ENCODE measurements around the gene PIRT.

PIRT gene

DNA sequence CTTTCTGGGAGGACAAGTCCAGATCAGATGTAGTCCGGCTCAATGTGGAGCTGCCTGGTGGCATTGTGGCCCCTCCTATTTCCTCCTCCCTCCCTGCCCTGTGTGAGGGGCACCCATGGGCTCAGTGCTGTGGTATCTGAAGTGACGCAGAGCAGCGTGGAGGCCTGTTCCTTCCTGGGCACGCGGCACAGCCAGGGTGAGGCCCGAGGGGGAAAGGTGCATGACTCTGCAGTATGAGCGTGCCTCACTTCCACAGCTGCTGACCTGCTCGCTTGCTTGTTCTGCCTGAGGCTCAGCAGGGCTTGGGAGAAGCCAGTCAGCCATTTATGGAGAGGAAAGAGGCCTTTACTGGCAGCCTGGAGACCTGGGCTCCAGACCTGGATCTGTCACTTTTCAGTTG, 45.7 kb downstream of the PIRT start:
- Histone ChIP-seq H3K14ac (ENCODE audit: low read length in 2 of 2) (no peak overlapping the region), H4K8ac (ENCODE audit: low read length) (no peak overlapping the region), H3K4me1 (ENCODE audit: control insufficient read depth, insufficient read depth, low read depth, low read length) (no peaks in the 10 kb centered on the region), H2AFZ (ENCODE audit: low read depth, low read length) (no peak overlapping the region), H2BK15ac (ENCODE audit: low read depth, poor library complexity, severe bottlenecking) (no peak overlapping the region), H3K23ac (ENCODE audit: low read length in 2 of 2) (no peak overlapping the region), H3K79me1 (replicated peaks; ENCODE audit: low read length, poor library complexity, severe bottlenecking) (no peaks in the 10 kb centered on the region), H3K9ac (ENCODE audit: low read length) (no peak overlapping the region), H3K4me3 (ENCODE audit: insufficient read depth in 1 of 2, low read depth in 1 of 2, low read length in 2 of 2) (no peak overlapping the region), H3K18ac (ENCODE audit: low read depth in 1 of 2, low read length in 2 of 2) (no peak overlapping the region), H3K4ac (ENCODE audit: low read depth in 1 of 2, low read length in 2 of 2) (no peak overlapping the region), H2BK120ac (ENCODE audit: low read depth, low read length) (no peak overlapping the region), H2BK12ac (ENCODE audit: low read length in 2 of 2) (no peak overlapping the region), H3K9me3 (ENCODE audit: control insufficient read depth, low read length) (no peaks in the 10 kb centered on the region), H3K27me3 (ENCODE audit: control insufficient read depth in 1 of 2, insufficient read depth in 1 of 2, low read length in 2 of 2) (peaks cover 0 to 3% of the 10 kb centered on the region in 2 experiments), H3K36me3 (ENCODE audit: control insufficient read depth in 1 of 2, insufficient read depth in 2 of 2, low read depth in 1 of 2, low read length in 2 of 2) (no peaks in the 10 kb centered on the region), H2BK5ac (ENCODE audit: low read depth, low read length, poor library complexity, severe bottlenecking) (no peak overlapping the region), H2AK5ac (ENCODE audit: low read length, severe bottlenecking) (no peak overlapping the region), H3K4me2 (ENCODE audit: low read length, poor library complexity, severe bottlenecking) (no peak overlapping the region), H4K91ac (ENCODE audit: low read length) (no peak overlapping the region), H3K27ac (ENCODE audit: low read length, poor library complexity, severe bottlenecking) (no peak overlapping the region)
- DNase-seq, result no peak
- WGBS, result 74% methylated on average over 8 of the region's 8 CpGs

DNA sequence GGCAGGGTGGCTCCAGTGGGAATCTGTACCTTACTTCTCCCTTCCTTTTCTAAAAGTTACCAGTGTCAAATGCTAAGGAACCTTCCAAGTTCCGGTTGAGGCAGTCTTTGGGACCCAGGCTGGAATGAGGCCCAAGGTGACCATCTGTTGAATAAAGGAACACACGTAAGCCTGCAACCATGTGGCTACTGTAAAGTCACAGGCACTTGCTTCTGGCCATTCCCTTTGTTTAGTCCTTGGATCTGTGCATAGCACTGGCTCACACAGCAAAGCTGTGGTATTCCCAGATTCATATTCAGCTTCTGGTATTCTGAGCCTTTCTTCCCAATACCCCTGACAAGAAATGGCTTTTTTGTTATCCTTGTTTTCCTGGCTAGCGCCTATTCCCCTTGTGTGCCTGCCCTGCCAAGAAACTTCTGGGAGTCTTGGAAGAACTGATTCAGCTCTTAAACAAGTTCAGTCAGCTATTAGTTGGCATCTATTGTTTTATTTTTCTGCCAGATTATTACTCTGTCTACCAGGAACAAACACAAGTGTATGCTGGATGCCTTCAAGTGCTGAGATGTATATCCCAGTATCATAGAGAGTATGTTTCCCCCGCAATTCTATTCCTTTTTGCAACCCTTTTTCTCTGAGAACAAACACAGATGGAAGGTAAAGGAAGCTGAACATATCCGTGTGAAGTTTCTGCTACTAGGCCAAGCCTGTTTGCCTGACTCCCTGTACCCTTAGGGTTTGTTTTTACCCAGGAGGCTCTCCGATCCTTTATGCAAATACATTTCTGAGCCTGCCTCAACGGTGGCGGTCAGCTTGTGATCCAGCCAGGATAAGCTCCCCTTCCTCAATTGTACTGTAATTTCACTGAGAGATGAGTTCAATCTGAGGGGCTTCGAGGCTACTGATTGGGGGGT, 47.1 kb downstream of the PIRT start:
- no peak overlapping the region for H2AFZ ChIP-seq (ENCODE audit: low read depth, low read length)
- WGBS, result 66% methylated on average over 8 of the region's 9 CpGs
- no peak overlapping the region for H4K8ac ChIP-seq (ENCODE audit: low read length)
- no peak overlapping the region for H3K4ac ChIP-seq (ENCODE audit: low read depth in 1 of 2, low read length in 2 of 2)
- no peak overlapping the region for H2BK15ac ChIP-seq (ENCODE audit: low read depth, poor library complexity, severe bottlenecking)
- peak overlapping the region; percentile 3 for H3K9ac ChIP-seq (ENCODE audit: low read length)
- no peak overlapping the region for H3K4me2 ChIP-seq (ENCODE audit: low read length, poor library complexity, severe bottlenecking)
- H2BK5ac ChIP-seq (ENCODE audit: low read depth, low read length, poor library complexity, severe bottlenecking), result no peak overlapping the region
- H2BK120ac ChIP-seq (ENCODE audit: low read depth, low read length), result no peak overlapping the region
- no peaks in the 10 kb centered on the region for H3K27me3 ChIP-seq (ENCODE audit: control insufficient read depth in 1 of 2, insufficient read depth in 1 of 2, low read length in 2 of 2)
- no peak overlapping the region for H2BK12ac ChIP-seq (ENCODE audit: low read length in 2 of 2)
- no peak for DNase-seq
- H3K18ac ChIP-seq (ENCODE audit: low read depth in 1 of 2, low read length in 2 of 2), result no peak overlapping the region
- H3K23ac ChIP-seq (ENCODE audit: low read length in 2 of 2), result no peak overlapping the region
- no peak overlapping the region for H3K14ac ChIP-seq (ENCODE audit: low read length in 2 of 2)
- no peaks in the 10 kb centered on the region for H3K9me3 ChIP-seq (ENCODE audit: control insufficient read depth, low read length)
- H3K4me1 ChIP-seq (ENCODE audit: control insufficient read depth, insufficient read depth, low read depth, low read length), result no peaks in the 10 kb centered on the region
- H3K4me3 ChIP-seq (ENCODE audit: insufficient read depth in 1 of 2, low read depth in 1 of 2, low read length in 2 of 2), result no peak overlapping the region
- no peak overlapping the region for H2AK5ac ChIP-seq (ENCODE audit: low read length, severe bottlenecking)
- H3K27ac ChIP-seq (ENCODE audit: low read length, poor library complexity, severe bottlenecking), result no peak overlapping the region
- H3K79me1 ChIP-seq (replicated peaks; ENCODE audit: low read length, poor library complexity, severe bottlenecking), result no peaks in the 10 kb centered on the region
- H4K91ac ChIP-seq (ENCODE audit: low read length), result no peak overlapping the region
- no peaks in the 10 kb centered on the region for H3K36me3 ChIP-seq (ENCODE audit: control insufficient read depth in 1 of 2, insufficient read depth in 2 of 2, low read depth in 1 of 2, low read length in 2 of 2)

DNA sequence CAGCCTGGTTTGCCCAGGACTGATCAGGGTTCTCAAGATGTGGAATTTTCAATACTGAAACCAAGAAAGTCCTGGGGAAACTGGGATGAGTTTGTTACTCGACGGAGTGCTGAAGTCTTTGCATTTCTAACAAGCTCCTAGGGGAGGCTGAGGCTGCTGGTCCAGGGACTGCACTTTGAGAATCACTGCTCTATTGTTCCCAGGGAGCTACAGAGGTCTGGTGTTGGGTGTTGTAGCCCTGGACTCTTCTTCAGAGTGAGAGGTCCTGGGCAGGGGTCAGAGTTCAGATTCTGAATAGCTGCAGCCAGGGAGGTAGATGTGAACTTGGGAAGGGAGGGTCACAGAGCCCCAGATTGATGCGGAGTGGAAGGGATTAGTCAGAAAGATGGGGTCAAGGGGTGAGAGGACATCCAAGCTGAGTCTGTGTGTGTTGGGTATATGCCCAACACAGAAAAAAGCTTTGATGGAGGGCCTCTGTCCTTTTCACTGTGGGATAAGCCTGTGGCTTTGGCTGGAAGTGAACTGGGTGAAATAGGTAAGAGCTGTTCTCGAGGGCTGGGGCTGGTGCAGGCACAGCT, 48.1 kb downstream of the PIRT start:
- H3K4me2 ChIP-seq (ENCODE audit: low read length, poor library complexity, severe bottlenecking), result no peak overlapping the region
- no peaks in the 10 kb centered on the region for H3K9me3 ChIP-seq (ENCODE audit: control insufficient read depth, low read length)
- no peak overlapping the region for H4K91ac ChIP-seq (ENCODE audit: low read length)
- DNase-seq, result no peak
- no peak overlapping the region for H3K23ac ChIP-seq (ENCODE audit: low read length in 2 of 2)
- no peak overlapping the region for H3K4ac ChIP-seq (ENCODE audit: low read depth in 1 of 2, low read length in 2 of 2)
- no peak overlapping the region for H3K27ac ChIP-seq (ENCODE audit: low read length, poor library complexity, severe bottlenecking)
- H3K18ac ChIP-seq (ENCODE audit: low read depth in 1 of 2, low read length in 2 of 2), result no peak overlapping the region
- 63% methylated on average over 4 of the region's 4 CpGs for whole genome bisulfite sequencing
- no peak overlapping the region for H2BK120ac ChIP-seq (ENCODE audit: low read depth, low read length)
- no peak overlapping the region for H2BK5ac ChIP-seq (ENCODE audit: low read depth, low read length, poor library complexity, severe bottlenecking)
- no peaks in the 10 kb centered on the region for H3K4me1 ChIP-seq (ENCODE audit: control insufficient read depth, insufficient read depth, low read depth, low read length)
- H3K9ac ChIP-seq (ENCODE audit: low read length), result no peak overlapping the region
- H3K4me3 ChIP-seq (ENCODE audit: insufficient read depth in 1 of 2, low read depth in 1 of 2, low read length in 2 of 2), result no peak overlapping the region
- no peaks in the 10 kb centered on the region for H3K27me3 ChIP-seq (ENCODE audit: control insufficient read depth in 1 of 2, insufficient read depth in 1 of 2, low read length in 2 of 2)
- no peak overlapping the region for H3K14ac ChIP-seq (ENCODE audit: low read length in 2 of 2)
- H2AFZ ChIP-seq (ENCODE audit: low read depth, low read length), result no peak overlapping the region
- H2BK15ac ChIP-seq (ENCODE audit: low read depth, poor library complexity, severe bottlenecking), result no peak overlapping the region
- H4K8ac ChIP-seq (ENCODE audit: low read length), result no peak overlapping the region
- no peaks in the 10 kb centered on the region for H3K79me1 ChIP-seq (replicated peaks; ENCODE audit: low read length, poor library complexity, severe bottlenecking)
- no peak overlapping the region for H2AK5ac ChIP-seq (ENCODE audit: low read length, severe bottlenecking)
- H2BK12ac ChIP-seq (ENCODE audit: low read length in 2 of 2), result no peak overlapping the region
- no peaks in the 10 kb centered on the region for H3K36me3 ChIP-seq (ENCODE audit: control insufficient read depth in 1 of 2, insufficient read depth in 2 of 2, low read depth in 1 of 2, low read length in 2 of 2)

DNA sequence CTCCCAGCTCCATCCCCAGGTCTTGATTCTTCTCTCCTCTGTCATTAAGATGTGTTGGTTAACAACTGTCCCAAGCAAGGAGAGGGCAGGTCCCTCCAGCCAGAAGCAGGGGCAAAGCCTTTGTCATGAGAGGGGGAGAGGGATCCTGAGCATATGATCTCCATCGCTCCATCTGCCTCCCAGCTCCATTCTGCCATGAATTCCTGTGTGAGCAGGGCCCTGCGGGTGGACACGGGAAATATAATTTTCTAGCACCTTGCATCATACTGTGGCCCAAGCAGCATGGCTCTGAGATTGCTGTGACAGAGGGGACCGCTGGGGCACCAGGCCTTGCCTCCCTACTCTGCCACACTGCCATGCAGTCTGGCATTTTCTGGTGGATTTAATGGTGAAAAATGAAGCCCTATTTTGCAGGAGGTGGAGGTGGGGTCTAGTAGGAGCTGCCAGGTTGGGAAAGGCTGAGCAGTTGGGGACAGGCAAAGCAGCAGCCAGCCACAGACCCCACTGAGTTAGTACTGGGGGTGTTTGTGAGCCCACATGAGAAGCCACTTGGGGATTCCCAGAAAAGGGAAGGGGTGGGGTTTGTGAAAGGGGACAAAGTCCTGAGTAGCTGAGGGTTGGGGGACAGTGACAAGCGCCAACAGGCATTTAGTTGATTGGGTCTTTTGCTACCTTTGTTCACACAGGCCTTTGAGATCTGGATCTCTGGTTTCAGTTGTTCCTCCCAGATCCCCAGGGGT, 50.4 kb downstream of the PIRT start:
- Histone ChIP-seq H3K4me3 (ENCODE audit: insufficient read depth in 1 of 2, low read depth in 1 of 2, low read length in 2 of 2) (no peak overlapping the region), H3K18ac (ENCODE audit: low read depth in 1 of 2, low read length in 2 of 2) (no peak overlapping the region), H3K4me1 (ENCODE audit: control insufficient read depth, insufficient read depth, low read depth, low read length) (no peaks in the 10 kb centered on the region), H3K14ac (ENCODE audit: low read length in 2 of 2) (no peak overlapping the region), H3K9ac (ENCODE audit: low read length) (no peak overlapping the region), H2BK15ac (ENCODE audit: low read depth, poor library complexity, severe bottlenecking) (no peak overlapping the region), H2BK120ac (ENCODE audit: low read depth, low read length) (no peak overlapping the region), H3K36me3 (ENCODE audit: control insufficient read depth in 1 of 2, insufficient read depth in 2 of 2, low read depth in 1 of 2, low read length in 2 of 2) (no peaks in the 10 kb centered on the region), H3K23ac (ENCODE audit: low read length in 2 of 2) (no peak overlapping the region), H3K27ac (ENCODE audit: low read length, poor library complexity, severe bottlenecking) (no peak overlapping the region), H3K4ac (ENCODE audit: low read depth in 1 of 2, low read length in 2 of 2) (no peak overlapping the region), H2AK5ac (ENCODE audit: low read length, severe bottlenecking) (no peak overlapping the region), H4K8ac (ENCODE audit: low read length) (no peak overlapping the region), H2BK5ac (ENCODE audit: low read depth, low read length, poor library complexity, severe bottlenecking) (no peak overlapping the region), H3K27me3 (ENCODE audit: control insufficient read depth in 1 of 2, insufficient read depth in 1 of 2, low read length in 2 of 2) (no peaks in the 10 kb centered on the region), H2BK12ac (ENCODE audit: low read length in 2 of 2) (no peak overlapping the region), H4K91ac (ENCODE audit: low read length) (peak overlapping the region; percentile 39), H2AFZ (ENCODE audit: low read depth, low read length) (no peak overlapping the region), H3K9me3 (ENCODE audit: control insufficient read depth, low read length) (peaks cover 3% of the 10 kb centered on the region), H3K79me1 (replicated peaks; ENCODE audit: low read length, poor library complexity, severe bottlenecking) (no peaks in the 10 kb centered on the region), H3K4me2 (ENCODE audit: low read length, poor library complexity, severe bottlenecking) (no peak overlapping the region)
- DNase-seq, result no peak
- WGBS, result 81% methylated on average over 5 of the region's 5 CpGs
